ENCODE results near the gene STPG3. TPM values are rescaled to one million over a fixed set of nuclear protein-coding genes. Genes with fewer than 3 reads are reported as not detected.

Gene STPG3
- total and polyA plus RNA-seq, 2 of the 13 experiments (the other 11 are each of a cell fraction or from before 2014, with no cell fraction given), result not detected

DNA sequence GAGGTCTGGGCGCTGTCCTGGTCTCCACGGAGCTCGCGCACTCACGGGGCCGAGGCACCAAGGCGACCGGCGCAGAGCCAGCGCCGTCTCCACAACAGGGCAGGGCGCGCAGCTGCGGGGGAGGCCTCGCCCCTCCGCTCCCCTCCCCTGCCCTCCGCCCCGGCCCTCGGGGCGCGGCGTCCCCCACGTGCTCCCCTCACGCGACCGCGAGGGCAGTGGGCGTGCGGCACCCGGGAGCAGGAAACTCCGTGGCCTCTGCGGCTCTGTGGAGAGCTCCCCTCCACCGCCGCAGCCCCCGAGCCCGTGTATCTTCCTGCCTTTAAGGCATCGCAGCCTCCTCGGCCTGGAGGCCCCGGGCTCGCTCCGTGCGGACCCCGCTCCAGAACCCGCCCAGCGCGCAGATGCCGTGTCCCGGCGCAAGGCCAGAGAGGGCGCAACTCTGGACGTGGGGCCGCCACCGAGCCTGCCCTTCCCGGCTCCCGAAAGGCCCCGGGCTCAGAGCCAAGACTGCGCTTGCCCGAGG, 10.7 kb upstream of the STPG3 start (continued):
- TF ChIP-seq ETV6 (CRISPR knock-in tag; conservative IDR thresholded peaks at IDR 0.05), result peak; percentile 73
- peak; percentile 90 for TF ChIP-seq ZBTB38 (CRISPR knock-in tag; IDR thresholded peaks at IDR 0.05)
- TF ChIP-seq, protein P1, sequence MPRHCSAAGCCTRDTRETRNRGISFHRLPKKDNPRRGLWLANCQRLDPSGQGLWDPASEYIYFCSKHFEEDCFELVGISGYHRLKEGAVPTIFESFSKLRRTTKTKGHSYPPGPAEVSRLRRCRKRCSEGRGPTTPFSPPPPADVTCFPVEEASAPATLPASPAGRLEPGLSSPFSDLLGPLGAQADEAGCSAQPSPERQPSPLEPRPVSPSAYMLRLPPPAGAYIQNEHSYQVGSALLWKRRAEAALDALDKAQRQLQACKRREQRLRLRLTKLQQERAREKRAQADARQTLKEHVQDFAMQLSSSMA (CRISPR knock-in tag; IDR thresholded peaks at IDR 0.05), result peak; percentile 64; the same call in 1 of the 2 replicates
- TF ChIP-seq, protein P2, sequence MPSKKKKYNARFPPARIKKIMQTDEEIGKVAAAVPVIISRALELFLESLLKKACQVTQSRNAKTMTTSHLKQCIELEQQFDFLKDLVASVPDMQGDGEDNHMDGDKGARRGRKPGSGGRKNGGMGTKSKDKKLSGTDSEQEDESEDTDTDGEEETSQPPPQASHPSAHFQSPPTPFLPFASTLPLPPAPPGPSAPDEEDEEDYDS (CRISPR knock-in tag; IDR thresholded peaks at IDR 0.05), result no peak
- peak; percentile 46; the same call in 1 of the 2 replicates for TF ChIP-seq ZNF333 (CRISPR knock-in tag; IDR thresholded peaks at IDR 0.05; ENCODE audit: borderline replicate concordance)
- no peak for TF ChIP-seq ZNF703 (CRISPR knock-in tag; IDR thresholded peaks at IDR 0.05; ENCODE audit: borderline replicate concordance)
- TF ChIP-seq, protein P3, sequence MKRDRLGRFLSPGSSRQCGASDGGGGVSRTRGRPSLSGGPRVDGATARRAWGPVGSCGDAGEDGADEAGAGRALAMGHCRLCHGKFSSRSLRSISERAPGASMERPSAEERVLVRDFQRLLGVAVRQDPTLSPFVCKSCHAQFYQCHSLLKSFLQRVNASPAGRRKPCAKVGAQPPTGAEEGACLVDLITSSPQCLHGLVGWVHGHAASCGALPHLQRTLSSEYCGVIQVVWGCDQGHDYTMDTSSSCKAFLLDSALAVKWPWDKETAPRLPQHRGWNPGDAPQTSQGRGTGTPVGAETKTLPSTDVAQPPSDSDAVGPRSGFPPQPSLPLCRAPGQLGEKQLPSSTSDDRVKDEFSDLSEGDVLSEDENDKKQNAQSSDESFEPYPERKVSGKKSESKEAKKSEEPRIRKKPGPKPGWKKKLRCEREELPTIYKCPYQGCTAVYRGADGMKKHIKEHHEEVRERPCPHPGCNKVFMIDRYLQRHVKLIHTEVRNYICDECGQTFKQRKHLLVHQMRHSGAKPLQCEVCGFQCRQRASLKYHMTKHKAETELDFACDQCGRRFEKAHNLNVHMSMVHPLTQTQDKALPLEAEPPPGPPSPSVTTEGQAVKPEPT (CRISPR knock-in tag; IDR thresholded peaks at IDR 0.05; ENCODE audit: low read depth), result peak; percentile 72; the same call in 1 of the 2 replicates
- no peak for TF ChIP-seq ZNF501 (CRISPR knock-in tag; IDR thresholded peaks at IDR 0.05)
- no peak for TF ChIP-seq RCOR2 (CRISPR knock-in tag; IDR thresholded peaks at IDR 0.05)
- TF ChIP-seq, protein P4, sequence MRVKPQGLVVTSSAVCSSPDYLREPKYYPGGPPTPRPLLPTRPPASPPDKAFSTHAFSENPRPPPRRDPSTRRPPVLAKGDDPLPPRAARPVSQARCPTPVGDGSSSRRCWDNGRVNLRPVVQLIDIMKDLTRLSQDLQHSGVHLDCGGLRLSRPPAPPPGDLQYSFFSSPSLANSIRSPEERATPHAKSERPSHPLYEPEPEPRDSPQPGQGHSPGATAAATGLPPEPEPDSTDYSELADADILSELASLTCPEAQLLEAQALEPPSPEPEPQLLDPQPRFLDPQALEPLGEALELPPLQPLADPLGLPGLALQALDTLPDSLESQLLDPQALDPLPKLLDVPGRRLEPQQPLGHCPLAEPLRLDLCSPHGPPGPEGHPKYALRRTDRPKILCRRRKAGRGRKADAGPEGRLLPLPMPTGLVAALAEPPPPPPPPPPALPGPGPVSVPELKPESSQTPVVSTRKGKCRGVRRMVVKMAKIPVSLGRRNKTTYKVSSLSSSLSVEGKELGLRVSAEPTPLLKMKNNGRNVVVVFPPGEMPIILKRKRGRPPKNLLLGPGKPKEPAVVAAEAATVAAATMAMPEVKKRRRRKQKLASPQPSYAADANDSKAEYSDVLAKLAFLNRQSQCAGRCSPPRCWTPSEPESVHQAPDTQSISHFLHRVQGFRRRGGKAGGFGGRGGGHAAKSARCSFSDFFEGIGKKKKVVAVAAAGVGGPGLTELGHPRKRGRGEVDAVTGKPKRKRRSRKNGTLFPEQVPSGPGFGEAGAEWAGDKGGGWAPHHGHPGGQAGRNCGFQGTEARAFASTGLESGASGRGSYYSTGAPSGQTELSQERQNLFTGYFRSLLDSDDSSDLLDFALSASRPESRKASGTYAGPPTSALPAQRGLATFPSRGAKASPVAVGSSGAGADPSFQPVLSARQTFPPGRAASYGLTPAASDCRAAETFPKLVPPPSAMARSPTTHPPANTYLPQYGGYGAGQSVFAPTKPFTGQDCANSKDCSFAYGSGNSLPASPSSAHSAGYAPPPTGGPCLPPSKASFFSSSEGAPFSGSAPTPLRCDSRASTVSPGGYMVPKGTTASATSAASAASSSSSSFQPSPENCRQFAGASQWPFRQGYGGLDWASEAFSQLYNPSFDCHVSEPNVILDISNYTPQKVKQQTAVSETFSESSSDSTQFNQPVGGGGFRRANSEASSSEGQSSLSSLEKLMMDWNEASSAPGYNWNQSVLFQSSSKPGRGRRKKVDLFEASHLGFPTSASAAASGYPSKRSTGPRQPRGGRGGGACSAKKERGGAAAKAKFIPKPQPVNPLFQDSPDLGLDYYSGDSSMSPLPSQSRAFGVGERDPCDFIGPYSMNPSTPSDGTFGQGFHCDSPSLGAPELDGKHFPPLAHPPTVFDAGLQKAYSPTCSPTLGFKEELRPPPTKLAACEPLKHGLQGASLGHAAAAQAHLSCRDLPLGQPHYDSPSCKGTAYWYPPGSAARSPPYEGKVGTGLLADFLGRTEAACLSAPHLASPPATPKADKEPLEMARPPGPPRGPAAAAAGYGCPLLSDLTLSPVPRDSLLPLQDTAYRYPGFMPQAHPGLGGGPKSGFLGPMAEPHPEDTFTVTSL (CRISPR knock-in tag; IDR thresholded peaks at IDR 0.05; ENCODE audit: borderline replicate concordance), result no peak
- TF ChIP-seq, protein P5, sequence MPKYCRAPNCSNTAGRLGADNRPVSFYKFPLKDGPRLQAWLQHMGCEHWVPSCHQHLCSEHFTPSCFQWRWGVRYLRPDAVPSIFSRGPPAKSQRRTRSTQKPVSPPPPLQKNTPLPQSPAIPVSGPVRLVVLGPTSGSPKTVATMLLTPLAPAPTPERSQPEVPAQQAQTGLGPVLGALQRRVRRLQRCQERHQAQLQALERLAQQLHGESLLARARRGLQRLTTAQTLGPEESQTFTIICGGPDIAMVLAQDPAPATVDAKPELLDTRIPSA (CRISPR knock-in tag; IDR thresholded peaks at IDR 0.05; ENCODE audit: borderline replicate concordance), result no peak
- no peak for TF ChIP-seq ATF7 (IDR thresholded peaks at IDR 0.05)
- TF ChIP-seq ATF7 (CRISPR knock-in tag; IDR thresholded peaks at IDR 0.05), result no peak; the same call in 1 of the 2 replicates
- no peak for TF ChIP-seq HDAC6 (IDR thresholded peaks at IDR 0.05; ENCODE audit: low read depth, low read length)
- peak; percentile 64; the same call in 1 of the 2 replicates for TF ChIP-seq ZNF766 (CRISPR knock-in tag; IDR thresholded peaks at IDR 0.05; ENCODE audit: borderline replicate concordance)
- no peak for TF ChIP-seq ZNF496 (CRISPR knock-in tag; IDR thresholded peaks at IDR 0.05; ENCODE audit: insufficient replicate concordance)
- no peak for TF ChIP-seq ZNF24 (IDR thresholded peaks at IDR 0.05)
- TF ChIP-seq, protein P6, sequence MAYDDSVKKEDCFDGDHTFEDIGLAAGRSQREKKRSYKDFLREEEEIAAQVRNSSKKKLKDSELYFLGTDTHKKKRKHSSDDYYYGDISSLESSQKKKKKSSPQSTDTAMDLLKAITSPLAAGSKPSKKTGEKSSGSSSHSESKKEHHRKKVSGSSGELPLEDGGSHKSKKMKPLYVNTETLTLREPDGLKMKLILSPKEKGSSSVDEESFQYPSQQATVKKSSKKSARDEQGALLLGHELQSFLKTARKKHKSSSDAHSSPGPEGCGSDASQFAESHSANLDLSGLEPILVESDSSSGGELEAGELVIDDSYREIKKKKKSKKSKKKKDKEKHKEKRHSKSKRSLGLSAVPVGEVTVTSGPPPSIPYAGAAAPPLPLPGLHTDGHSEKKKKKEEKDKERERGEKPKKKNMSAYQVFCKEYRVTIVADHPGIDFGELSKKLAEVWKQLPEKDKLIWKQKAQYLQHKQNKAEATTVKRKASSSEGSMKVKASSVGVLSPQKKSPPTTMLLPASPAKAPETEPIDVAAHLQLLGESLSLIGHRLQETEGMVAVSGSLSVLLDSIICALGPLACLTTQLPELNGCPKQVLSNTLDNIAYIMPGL (CRISPR knock-in tag; IDR thresholded peaks at IDR 0.05; ENCODE audit: borderline replicate concordance in 1 of 2, low read depth in 1 of 2), result peak; percentile 85 to 95; a peak in 3 of 4 replicates

Measured in HepG2 (cell line).